ENCODE measurements around the gene VASH1. TPM values are rescaled to one million over a fixed set of nuclear protein-coding genes. Genes with fewer than 3 reads are reported as not detected.

The VASH1 gene
- total RNA-seq, 1 donor from 2014 or later: 8.7 TPM

GRCh38 chr14:76830556-76830955 is 69.3 kb downstream of the VASH1 start:
- TF ChIP-seq CTCF (IDR thresholded peaks at IDR 0.05; ENCODE audit: insufficient read depth, low read length, poor library complexity, severe bottlenecking): no peak
- Histone ChIP-seq H3K36me3 (ENCODE audit: control insufficient read depth, insufficient read depth, low read length) (no peaks in the 10 kb centered on the region), H3K4me3 (ENCODE audit: low read depth, low read length) (no peak overlapping the region), H3K27me3 (ENCODE audit: control insufficient read depth, insufficient read depth, low read length) (peaks cover 4% of the 10 kb centered on the region)
- no peak for DNase-seq (ENCODE audit: low read depth)

- peaks cover 4% of the 10 kb centered on the region for H3K27me3 ChIP-seq (ENCODE audit: control insufficient read depth, insufficient read depth, low read length)
- H3K4me3 ChIP-seq (ENCODE audit: low read depth, low read length): no peak overlapping the region
- no peak for TF ChIP-seq CTCF (IDR thresholded peaks at IDR 0.05; ENCODE audit: insufficient read depth, low read length, poor library complexity, severe bottlenecking)
- no peak for DNase-seq (ENCODE audit: low read depth)
- H3K36me3 ChIP-seq (ENCODE audit: control insufficient read depth, insufficient read depth, low read length): no peaks in the 10 kb centered on the region
Measured at GRCh38 chr14:76832503-76832988, 71.3 kb downstream of the VASH1 start.

Other genes with a start within 250 kb of the VASH1 start
- gene ANGEL1, start 51.4 kb downstream of the VASH1 start, total RNA-seq: 7.1 and 15.3 TPM in 2 replicates
- not detected in 2 replicates for gene LRRC74A, start 64.9 kb downstream of the VASH1 start, total RNA-seq